CD4-positive, alpha-beta T cell treated with Interleukin-6 at 100 ng/mL for 8 hours (primary cell): ENCODE measurements around the gene RALGPS1.
A peak's percentile ranks its signal among the peaks of the same experiment; 100 is the strongest.

ENCODE experiments used
- DNase-seq: peaks from one replicate; pipeline ENCODE4 v3.0.0-alpha.2; 2020; ENCODE audit warnings: mixed read lengths, low spot score

The RALGPS1 gene

DNA sequence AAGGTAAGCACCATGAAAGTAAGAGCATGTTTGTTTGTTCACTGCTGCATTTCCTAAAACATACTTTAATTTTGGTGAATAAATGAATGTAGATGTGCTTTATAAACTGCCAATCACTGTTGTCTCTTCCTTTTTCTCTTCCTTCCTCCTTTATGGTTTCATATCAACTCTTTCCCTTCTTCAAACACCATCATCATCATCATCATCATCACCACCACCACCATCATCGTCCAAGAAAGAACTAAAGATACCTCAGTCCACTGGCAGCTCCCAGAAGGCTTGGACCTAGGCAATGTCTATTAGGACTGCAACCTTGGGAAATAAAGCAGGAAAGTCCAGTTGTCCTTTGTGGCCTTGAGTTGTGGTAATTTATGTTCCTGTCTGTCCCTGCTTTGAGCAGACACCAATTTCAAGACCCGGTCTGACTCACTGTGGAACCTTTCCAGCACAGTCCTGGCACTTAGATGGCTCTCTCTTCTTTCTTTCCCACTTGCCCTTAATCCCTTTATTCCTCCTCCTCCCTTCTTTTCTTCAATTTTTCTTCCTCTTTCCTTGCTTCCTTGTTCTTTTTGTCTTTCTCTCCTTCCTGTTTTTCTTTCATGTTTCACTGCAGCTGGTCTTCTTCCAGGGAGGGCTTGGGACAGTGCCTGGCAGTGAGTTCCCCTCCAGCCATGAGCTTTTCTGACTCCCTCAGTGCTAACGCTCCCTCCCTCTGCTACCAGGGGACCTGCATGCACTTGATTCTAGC, 108.5 kb downstream of the RALGPS1 start:
- no peak for DNase-seq

DNA sequence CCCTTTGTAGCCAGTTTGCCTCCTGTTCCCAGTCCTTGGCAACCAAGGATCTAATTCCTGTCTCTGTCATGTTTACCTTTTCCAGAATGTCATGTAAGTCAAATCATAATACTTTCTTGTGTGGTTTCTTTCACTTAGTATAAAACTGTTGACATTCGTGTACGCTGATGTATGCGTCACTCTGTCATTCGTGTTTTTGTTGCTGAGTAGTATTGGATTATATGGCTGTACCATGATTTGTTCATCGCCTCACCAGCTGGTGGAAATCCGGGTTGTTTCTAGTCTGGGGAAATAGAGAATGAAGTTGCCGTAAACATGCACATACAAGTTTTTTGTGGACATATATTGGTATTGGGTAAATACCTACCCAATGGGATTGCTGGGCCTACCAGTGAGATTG, 110.5 kb downstream of the RALGPS1 start:
- DNase-seq: no peak

DNA sequence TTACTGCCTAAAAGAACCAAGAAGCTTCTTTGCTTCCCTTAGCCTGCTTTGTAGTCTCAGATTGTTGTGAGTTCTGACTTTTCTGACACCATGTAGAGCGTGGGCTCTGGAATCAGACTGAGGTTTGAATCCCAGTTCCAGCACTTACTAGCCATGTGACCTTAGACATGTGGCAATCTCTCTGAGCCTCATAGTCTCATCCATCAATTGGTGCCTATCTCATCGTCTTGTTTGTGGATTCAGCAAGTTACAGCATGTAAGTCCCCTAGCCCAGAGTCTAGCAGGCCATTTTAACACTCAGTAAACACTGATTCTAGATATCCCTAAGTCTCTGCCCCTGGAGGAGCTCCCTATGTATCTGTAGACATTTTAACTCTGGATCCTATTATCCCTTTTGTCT, 113.1 kb downstream of the RALGPS1 start:
- no peak for DNase-seq

DNA sequence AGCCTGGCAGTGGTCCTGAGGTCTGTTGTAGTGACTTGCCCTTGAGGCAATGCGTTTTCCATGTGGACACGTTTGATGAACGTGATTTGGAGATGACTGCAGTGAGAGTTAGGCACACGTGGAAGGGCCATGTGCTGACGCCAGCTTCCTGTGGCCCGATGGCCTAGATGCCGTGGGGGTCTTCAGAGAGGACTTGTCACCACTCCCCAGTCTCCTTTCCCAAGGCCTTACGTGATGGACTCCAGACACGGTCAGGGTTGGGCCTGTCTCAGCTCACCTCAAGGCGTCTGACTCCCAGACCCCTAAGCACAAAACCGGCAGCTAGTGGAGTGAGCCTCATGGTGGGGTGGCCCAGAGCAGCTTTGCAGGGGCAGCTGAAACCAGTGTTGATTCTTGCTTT, 115.0 kb downstream of the RALGPS1 start:
- DNase-seq: no peak

DNA sequence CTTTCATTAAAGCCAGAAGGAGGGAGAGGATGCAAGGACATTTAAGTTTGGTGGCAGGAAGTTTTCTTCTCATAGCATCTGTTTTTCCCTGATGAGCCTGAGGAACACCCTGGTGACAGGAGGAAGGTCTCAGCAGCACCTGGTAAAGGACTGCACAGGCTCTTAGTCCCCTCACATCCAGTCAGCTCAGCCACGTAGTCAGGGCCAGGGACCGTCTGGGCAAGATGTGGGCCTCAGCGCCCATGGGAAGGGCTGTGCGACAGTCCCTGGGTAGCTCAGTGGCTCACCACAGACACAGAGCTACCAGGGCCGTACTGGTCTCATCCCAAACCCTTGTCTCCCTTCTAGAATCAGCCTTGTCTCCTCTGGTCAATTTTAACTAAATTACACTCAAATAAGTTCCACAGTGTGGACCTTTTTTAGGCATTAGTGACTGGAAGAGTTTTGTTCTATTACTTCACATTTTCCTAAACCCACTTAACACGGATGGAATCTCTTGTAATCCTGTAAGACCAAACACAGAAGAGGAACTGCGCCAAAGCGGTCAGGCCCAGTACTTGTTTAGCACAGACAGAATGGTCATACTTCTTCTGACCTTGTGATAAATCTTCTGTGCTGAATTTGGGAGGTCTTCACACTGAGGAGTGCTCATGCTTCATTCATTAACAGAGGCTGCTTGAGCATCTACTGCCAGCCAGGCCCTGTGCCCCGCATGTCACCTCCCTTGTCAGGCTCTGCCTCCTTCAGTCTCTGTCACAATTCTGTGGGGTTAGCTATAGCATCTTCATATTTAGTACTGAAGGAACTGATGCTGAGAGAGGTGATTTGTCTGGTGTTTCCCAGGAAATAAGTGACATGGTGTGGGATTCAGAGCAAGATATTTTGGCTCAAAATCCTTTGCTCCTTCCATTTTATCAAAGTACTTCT, 116.5 kb downstream of the RALGPS1 start:
- DNase-seq: no peak

DNA sequence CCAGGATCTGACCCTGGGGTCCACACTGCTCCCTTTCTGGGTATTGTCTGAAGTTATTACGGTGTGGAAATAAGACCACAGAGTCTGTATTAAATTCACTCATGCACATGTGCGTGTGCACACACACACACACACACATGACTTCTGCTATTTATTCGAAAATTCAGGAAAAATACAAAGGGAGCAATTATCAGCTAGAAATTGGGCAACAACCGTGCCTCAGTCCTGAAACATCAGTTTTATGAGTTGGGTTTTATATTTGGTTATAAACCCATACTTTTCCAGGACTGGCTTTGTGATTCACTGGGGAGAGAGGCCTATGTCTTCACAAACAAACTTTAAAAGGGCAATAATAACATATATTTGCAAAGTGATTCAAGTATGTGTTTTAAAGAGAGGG, 117.7 kb downstream of the RALGPS1 start:
- DNase-seq: no peak

DNA sequence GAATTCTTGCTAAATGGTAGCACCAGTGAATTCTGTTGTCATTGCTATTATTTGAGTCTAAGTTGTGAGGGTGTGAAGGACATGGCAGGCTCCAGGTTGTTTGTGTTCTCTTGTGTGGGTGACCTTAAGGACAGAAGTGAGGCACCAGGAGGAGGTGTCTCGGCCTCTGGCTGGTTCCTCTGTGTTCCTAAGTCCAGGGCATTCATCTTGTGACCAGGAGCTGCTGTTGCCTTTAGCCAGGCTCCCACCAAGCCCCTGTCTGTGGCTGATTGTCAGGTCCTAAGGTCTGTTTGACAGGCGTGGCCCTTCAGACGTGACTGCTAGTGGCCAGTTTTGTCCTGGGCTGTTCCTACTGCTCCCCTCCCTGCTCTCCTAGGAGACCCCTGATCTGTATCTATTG, 118.5 kb downstream of the RALGPS1 start:
- no peak for DNase-seq

DNA sequence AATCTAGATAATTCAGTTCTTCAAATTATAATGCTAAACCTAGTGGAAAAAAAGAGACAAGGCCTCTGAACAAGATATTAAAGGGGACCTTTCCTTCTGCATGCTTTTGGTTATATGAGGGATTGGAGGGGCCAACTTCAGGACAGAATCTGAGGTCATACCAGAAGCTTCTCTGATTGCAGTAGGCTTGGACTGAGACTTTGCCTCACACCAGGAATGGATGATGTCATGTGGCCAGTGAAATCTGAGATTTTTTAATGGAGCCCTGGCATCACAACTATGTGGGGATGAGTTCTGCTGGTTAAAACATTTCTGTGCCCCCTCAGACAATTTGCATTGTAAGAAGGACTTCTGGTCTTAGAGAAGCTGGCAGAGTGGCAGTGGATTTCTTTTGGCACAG, 119.2 kb downstream of the RALGPS1 start:
- DNase-seq: no peak

DNA sequence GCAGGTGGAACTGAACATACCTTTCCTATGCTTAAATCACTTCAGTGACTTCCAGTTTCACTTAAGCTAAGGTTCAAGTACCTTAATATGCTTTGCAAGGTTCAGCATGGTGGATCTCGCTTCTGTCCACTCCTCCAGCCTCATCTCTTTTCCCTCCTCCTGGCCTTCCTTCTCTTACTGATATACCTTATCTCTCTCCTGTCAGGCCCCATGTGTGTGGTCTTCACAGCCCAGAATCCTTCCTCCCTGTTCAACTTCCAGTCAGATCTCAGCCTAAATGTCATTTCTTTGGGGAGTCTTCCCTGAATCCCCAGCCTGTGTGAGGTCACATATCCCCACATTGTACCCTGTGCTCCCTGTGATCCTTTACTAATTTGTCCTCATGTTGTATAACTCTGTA, 120.1 kb downstream of the RALGPS1 start:
- DNase-seq: no peak

DNA sequence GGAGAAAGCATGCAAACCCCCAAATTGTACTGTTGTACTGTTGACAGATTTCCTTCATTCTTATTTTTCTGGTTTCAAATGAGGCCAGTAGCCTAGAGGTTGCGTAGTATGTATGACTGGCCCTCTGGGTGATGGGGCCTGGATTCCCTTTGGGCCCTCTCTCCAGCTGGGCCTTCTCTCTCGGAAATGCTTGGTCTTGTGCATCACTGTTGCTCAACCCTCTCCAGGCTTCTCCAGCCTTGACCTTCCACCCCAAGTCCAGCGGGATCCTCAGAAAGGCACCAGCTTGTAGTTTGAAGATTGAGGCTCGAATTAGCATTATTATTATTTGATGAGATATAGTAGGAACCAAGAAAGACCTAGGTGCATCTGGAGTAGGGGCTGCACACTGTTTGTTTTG, 120.8 kb downstream of the RALGPS1 start:
- DNase-seq: no peak

DNA sequence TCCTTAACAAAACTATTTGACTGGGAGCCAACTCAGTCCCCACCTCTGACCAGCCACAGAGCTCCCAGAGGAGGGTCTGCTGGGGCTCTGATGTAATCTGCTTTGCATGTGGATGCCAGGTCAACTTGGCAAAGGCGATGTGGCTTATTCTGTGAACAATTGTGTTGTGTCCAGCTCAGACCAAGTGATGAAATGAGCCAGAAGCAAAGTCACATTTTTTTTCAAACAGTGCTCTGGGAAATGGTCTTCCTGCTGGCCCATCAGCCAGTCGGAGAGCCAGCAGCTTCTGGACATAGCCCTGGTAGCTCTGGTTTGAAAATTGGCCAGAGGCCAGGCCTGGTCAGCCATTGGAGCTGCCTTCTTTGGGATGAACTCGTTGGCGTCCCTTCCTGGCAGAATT, 121.4 kb downstream of the RALGPS1 start:
- DNase-seq: no peak

DNA sequence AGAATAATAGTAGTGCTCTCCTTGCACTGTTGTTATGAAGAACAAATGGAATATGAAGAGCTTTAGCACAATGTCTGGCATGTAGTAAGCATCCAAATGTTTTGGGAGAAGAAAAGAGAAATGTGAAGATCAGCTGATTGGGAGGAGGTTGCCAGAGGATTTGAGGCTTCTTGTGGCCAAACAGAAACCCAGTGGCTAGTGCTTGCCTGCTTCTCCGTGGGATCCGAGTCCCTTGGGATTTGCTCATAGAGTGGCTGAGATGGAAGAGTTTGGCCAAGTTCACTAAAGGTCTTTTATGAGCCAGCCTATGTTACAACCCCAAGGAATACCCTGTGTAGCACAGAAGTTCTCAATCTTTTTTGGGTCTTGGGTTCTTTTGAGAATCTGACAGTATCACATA, 121.9 kb downstream of the RALGPS1 start:
- no peak for DNase-seq

DNA sequence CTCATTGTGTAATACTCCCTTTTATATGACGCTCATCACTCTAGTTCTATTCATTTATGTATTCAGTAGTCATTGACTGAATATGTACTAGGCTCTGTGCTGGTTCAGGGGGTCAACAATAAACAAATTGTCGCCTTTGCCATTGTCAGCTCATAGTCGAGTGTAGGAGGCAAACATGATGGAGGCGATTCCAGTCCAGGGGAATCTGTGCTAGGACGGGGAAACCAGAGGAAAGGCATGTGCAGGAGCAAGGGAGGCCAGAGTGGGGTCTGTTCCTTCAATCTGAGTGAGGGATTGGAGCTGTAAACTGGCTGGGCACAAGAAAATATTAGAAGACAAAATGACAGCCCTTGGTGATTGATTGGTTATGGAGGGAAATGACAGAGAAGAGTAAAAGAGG, 123.9 kb downstream of the RALGPS1 start:
- DNase-seq: no peak

DNA sequence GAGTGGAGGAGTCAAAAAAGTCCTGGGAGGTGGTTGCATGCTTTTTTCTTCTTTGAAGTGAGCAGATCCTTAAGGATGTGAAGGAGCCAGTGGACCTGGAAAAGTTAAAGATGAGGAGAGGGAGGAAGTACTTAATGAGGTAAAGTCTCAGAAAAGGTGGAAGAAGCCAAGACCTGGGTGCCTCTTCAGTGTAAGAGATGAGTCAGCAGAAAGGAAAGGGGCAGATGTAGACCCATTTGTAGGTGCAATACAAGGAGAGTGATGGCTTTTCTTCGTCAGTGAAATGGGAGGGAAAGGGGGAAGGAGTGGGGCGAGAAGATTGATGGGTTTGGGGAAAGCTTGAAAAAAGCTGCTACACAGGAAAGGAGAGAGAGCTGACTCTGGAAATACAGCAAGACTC, 124.9 kb downstream of the RALGPS1 start:
- DNase-seq: no peak

DNA sequence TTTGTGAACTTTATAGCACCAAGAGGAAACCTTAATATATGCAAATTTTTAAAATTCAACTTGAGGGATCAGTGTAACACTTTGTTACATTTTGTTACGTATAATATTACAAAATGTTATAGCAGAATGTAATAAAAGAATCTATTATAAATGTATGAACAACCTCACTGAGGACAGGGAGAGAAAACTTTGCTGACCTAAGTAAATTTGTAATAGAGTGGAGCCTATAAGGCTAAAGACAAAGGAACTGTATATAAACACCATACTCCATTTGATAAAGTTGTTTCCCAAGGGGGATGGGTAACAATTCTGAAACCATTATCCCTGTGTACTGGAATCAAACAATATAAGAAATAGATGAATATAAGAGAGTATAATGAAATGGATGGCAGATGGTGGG, 130.6 kb downstream of the RALGPS1 start:
- DNase-seq: no peak

DNA sequence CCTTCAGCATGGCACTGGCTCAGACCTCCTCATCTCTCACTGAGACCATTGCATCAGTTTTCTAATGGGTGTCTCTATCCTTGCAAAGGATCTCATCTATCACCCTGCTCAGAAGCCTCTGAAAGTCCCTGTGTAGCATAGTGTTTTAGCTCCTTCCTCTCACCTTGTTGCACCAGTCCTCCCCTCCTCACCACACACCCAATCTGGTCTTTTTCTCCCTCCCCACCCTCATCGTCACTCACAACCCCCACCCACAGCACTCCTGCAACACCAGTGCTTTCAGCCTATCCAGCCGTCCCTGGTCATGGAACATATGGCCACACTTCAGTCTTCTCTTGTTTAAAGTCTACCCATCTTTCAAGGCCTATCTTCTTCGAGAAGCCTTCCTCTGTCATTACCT, 133.4 kb downstream of the RALGPS1 start:
- no peak for DNase-seq

DNA sequence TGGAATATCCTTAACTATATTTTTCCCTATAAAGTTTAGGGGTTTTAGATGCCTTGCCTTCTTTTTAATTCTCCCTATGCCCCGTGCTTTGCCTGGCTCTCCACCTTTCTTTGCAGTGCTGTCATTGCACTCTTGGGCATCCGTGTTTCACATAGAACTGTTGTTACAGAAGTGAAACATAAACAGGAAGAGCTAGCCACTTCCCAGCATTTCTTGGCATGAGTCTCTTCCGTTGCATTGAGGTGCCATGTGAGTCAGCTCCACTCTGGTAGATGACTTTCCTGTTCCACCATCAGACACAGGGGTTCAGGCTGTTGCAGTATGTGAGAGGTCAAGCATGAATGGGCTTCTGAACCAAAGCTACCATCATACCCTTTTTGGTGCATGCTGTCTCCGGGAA, 134.5 kb downstream of the RALGPS1 start:
- DNase-seq: peak; percentile 56

DNA sequence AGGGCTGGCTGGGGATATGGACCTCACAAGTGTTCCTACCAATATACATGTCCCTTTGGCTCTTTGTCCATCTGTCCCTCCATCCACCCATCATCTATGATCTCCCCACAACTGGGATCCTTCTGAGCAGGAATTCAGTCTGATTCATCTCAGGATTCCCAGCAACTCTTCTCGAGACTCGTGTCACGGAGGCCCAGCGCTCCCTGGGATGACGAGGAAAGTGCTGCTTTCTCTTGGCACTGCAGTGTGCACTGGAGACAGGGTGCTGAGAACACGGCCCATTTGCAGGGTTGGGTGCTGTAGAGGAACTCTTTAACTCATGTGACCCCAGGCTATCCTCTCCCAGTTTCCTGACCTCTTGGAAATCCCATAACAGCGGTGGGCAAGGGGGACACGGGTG, 135.0 kb downstream of the RALGPS1 start:
- DNase-seq: no peak

DNA sequence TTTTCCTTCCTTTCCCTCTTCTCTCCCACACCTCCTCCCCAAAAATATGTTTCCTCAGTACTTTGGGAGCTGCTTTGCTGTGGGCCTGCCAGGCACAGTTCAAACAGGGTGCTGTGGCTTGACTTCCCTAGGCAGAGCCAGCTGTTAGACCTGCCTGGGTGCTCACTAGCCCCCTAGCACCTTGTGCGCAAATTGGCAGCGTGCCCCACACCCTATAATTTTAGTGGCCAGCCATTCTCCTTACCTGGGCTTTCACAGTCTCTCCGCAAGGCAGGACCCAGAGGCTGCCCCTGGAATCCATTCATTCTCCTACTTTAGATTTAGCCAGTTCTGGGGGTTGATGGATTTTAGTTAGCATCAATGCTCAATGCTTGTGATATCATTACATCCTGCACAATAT, 135.6 kb downstream of the RALGPS1 start:
- DNase-seq: no peak

DNA sequence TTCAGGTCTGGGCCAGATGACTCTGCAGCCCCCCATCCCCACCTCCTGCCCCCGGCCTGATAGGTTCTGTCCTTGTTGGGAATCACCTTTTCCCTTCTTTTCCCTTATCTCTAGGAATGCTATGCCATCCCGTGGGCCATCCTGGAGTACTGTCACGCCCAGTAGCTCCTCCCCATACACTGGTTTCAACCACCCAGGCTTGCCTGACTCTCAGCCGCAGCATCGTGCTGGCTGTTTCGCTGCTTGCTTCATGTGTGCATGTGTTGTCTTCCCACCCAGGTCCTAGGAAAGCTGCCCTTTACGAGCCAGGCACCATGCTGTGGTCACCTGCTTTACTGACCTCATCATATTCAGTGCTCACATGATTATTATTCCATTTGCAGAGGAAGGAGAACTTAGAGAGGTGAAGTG, 136.0 kb downstream of the RALGPS1 start:
- DNase-seq: no peak

DNA sequence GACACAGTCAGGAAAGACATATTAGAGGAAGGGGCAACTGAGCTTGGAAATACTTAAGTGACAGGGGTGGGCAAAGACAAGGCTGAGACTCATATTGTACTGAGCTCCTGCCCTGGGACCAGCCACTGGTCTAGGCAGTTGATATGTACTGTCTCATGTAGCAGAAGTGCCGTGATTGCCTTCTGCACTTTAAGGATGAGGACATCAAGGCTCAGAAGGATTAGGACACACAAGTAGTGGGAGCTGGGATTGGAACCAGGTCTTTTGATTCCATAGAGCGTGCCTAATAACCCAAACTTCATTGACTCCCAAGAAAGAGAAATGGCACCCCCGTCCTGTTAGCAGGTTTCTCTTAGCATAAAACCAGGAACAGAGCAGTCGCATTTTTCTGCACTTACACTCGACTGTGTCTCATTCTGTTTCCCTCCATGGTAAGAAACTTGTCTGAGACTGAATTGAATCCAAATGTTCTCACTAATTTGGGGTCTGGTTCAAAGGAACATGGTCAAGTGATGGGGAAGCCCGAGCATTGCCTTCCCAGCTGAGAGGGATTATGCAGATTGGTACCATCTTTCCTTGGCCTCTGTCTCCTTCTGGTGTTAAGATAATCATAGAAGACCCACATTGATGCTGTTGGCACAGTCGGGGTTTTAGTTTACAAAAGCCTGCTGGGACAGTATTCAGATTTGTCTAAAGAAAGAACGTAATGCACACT, 137.5 kb downstream of the RALGPS1 start:
- DNase-seq: no peak

DNA sequence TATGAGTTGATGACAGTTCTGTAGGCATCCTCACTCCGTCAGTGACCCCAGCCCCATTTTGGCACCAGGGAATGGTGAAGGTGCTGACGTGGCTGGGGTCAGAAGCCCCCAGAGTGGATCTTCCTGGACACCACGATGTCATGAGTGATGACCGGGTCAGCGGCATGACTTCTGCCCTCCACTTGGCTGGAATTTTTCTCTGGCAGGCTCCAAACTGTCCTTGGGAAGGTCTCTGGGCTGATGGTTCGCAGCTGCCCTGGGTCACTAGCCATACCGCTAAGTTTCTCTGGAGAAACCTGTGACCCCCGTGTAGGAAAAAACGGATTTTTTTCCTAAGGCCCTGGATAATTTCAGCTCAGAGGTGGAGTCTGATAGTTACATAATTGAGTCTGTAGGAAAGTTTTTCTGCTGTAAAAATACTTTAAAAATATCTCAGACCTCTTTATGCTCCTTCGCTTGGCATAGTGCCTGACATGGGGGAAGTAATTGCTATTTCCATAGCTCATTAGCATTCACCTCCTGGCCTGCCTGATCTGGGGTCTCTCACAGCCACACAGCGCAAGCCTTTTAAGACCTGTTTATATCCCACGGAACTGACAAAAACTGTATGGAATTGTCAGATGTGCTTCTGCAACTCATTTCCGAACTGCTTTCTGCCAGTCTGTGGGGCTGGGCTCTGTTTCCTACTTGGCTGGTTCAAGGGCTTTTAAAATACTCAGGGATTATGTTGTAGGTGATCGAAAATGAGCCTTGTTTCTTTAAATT, 138.7 kb downstream of the RALGPS1 start:
- no peak for DNase-seq
